Endothelial cell of umbilical vein (primary cell): ENCODE results near the gene CHST8. TPM values are rescaled to one million over a fixed set of nuclear protein-coding genes. Genes with fewer than 3 reads are reported as not detected.

Experiments
- BruUV-seq: library from RNA; stranded (reverse); fragments of 400-500 nt; replicated peaks from 2 replicates; lab custom pipeline; 2021; lab: Mats Ljungman, UMichigan
- CTCF ChIA-PET: fragments of 300-600, 350-600 bp; sonication (Branson Sonifier 250); formaldehyde crosslinking; loops from one replicate; lab custom pipeline; 2021; ENCODE audit warnings: antibody characterized with exemption, inconsistent platforms; lab: Charles Lee
- POLR2A ChIA-PET: fragments of 300-600, 350-600 bp; sonication (Branson Sonifier 250); formaldehyde crosslinking; loops from one replicate; lab custom pipeline; 2021; ENCODE audit warnings: antibody characterized with exemption, inconsistent platforms; lab: Charles Lee
- DNase-seq: peaks from one replicate; pipeline ENCODE4 v3.0.0-alpha.2; 2011; ENCODE audit warnings: low read depth, low spot score
- FAIRE-seq: peaks from 2 replicates; lab custom pipeline; 2011; peaks lifted over from hg19 to GRCh38; lab: Jason Lieb, UNC
- H2AFZ ChIP-seq: 2 replicates; pipeline ENCODE4 v1.6.0; 2012; ENCODE audit warnings: low read depth, low read length, control low read depth, inconsistent platforms
- H3K27ac ChIP-seq: 2 replicates; pipeline ENCODE4 v1.5.1; 2011; ENCODE audit warnings: low read depth, mild to moderate bottlenecking, control low read depth, low read length, moderate library complexity; ENCODE audit not compliant: insufficient read depth
- H3K27me3 ChIP-seq, 2 experiments: 2 replicates each; pipeline versions ENCODE4 v1.6.0 to v1.6.1; 2011; ENCODE audit warnings: low read length in 2 of 2, mixed read lengths in 1 of 2; ENCODE audit not compliant: control insufficient read depth in 2 of 2, insufficient read depth in 2 of 2
- H3K36me3 ChIP-seq, 2 experiments: 2 replicates in 1 of 2; 3 replicates in 1 of 2; pipeline ENCODE4 v1.5.1; 2011; ENCODE audit warnings: low read length in 2 of 2, mild to moderate bottlenecking in 1 of 2, moderate library complexity in 1 of 2; ENCODE audit not compliant: control insufficient read depth in 2 of 2, insufficient read depth in 2 of 2; ENCODE audit errors: extremely low read depth in 1 of 2
- H3K4me1 ChIP-seq: 3 replicates; pipeline ENCODE4 v1.5.1; 2011; ENCODE audit warnings: mild to moderate bottlenecking, low read length; ENCODE audit not compliant: control insufficient read depth, insufficient read depth; ENCODE audit errors: extremely low read depth
- H3K4me2 ChIP-seq: 2 replicates; pipeline ENCODE4 v1.6.1; 2011; ENCODE audit warnings: low read length, control low read depth, mixed read lengths; ENCODE audit not compliant: insufficient read depth
- H3K4me3 ChIP-seq, 3 experiments: fragments of 200-600 bp in 1 of 3; sonication (generic), shearing (Covaris generic) in 1 of 3; replicated peaks in 1 of 3; 2 replicates each; pipeline ENCODE4 v1.5.1; 2011 to 2016; ENCODE audit warnings: control low read depth in 3 of 3, low read length in 3 of 3, mild to moderate bottlenecking in 2 of 3, inconsistent platforms in 1 of 3, low read depth in 1 of 3, moderate library complexity in 1 of 3; ENCODE audit not compliant: insufficient read depth in 1 of 3
- H3K79me2 ChIP-seq: 2 replicates; pipeline ENCODE4 v1.6.0; 2012; ENCODE audit warnings: low read length, inconsistent platforms; ENCODE audit not compliant: control insufficient read depth, insufficient read depth
- H3K9ac ChIP-seq: replicated peaks from 2 replicates; pipeline ENCODE3; 2011; ENCODE audit warnings: low read length, control low read depth; ENCODE audit not compliant: insufficient read depth; ENCODE audit errors: extremely low read depth
- H3K9me1 ChIP-seq: replicated peaks from 3 replicates; pipeline ENCODE4 v1.6.0; 2011; ENCODE audit warnings: mild to moderate bottlenecking, low read length; ENCODE audit not compliant: control insufficient read depth, insufficient read depth; ENCODE audit errors: extremely low read depth
- H3K9me3 ChIP-seq: replicated peaks from 2 replicates; pipeline ENCODE4 v1.5.1; 2012; ENCODE audit warnings: low read length, inconsistent platforms; ENCODE audit not compliant: control insufficient read depth, insufficient read depth
- H4K20me1 ChIP-seq: replicated peaks from 2 replicates; pipeline ENCODE3; 2011; ENCODE audit warnings: mild to moderate bottlenecking, low read length; ENCODE audit not compliant: control insufficient read depth, insufficient read depth; ENCODE audit errors: extremely low read depth
- EZH2 ChIP-seq: IDR thresholded peaks from 2 replicates; pipeline ENCODE4 v1.6.1; 2012; ENCODE audit warnings: borderline replicate concordance, low read depth, mild to moderate bottlenecking, moderate library complexity, low read length, inconsistent platforms; ENCODE audit not compliant: severe bottlenecking
- POLR2AphosphoS5 ChIP-seq: IDR thresholded peaks from 2 replicates; pipeline ENCODE4 v1.6.1; 2012; ENCODE audit warnings: low read depth, mild to moderate bottlenecking, control low read depth, low read length, moderate library complexity; ENCODE audit not compliant: insufficient read depth
- dilution Hi-C: fragments of 300-500 bp; cut with MboI; formaldehyde crosslinking; loops from one replicate; pipeline ENCODE4 v1.15.0; 2019; ENCODE audit warnings: low sequenced_read_pairs; ENCODE audit not compliant: extremely low pct_ligation_motif_present
- intact Hi-C: fragments of 100-400 bp; cut with micrococcal nuclease; formaldehyde crosslinking; loops from one replicate; pipeline ENCODE4 v1.10.0; 2022
- polyA plus RNA-seq, 4 experiments: library from polyadenylated mRNA; depleted of rRNA in 3 of 4; stranded (reverse) in 3 of 4; unstranded in 1 of 4; fragments of >200 nt; gene quantifications; 2 replicates each; pipeline versions ENCODE4 v1.2.1 to v1.2.3, GENCODE V29; 2011 to 2012; ENCODE audit warnings: missing spikeins in 1 of 4
- total RNA-seq: library from RNA; stranded (reverse); gene quantifications from 2 replicates; pipeline ENCODE4 v1.2.3, GENCODE V29; 2021
- TF ChIP-seq, protein P1 (sequence below): IDR thresholded peaks from 2 replicates; pipeline ENCODE4 v1.6.1; 2011; ENCODE audit not compliant: insufficient read depth, insufficient read length
- TF ChIP-seq, protein P2 (sequence below), 2 donors: IDR thresholded peaks; 1 replicate in 1 of 2; 2 replicates in 1 of 2; pipeline ENCODE4 v1.5.1; 2011; ENCODE audit warnings: low read length in 2 of 2, mild to moderate bottlenecking in 2 of 2, moderate library complexity in 2 of 2, control low read depth in 1 of 2, inconsistent platforms in 1 of 2, low read depth in 1 of 2; ENCODE audit not compliant: insufficient read depth in 1 of 2; ENCODE audit errors: extremely low read depth in 1 of 2

Gene CHST8
- total and polyA plus RNA-seq, 2 donors (not counting 3 experiments of a cell fraction or from before 2014, with no cell fraction given): not detected

DNA sequence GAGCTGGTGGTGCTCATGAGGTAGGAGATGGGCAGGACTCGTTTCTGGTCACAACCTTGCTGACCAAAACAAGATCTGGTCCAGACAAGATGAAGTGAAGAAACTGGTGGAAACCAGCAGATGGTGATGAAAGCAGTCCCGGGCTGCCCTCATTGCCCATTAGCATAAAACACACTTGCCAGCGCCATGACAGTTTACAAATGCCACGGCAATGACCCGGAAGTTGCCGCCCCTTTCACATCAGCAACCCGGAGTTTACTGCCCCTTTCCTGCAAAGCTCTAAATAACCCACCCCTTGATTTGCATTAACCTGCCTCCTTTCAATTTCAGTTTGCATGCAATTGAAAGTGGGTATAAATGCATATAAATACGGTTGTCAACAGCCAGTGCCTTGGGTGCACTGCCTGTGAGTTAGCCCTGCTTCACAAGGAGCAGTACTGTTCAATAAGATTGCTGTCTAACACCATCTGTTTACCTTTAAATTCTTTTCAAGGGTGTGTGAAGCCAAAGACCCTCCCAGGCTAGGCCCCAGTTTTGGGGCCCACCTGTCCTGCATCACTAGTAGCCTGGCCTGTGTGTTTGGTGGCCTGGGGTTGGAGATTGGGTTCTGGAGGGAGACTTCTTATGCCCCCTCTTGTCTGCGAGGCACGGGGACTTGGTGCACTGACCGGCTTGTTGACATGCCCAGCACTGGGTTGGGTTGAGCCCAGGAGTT, 38.8 kb downstream of the CHST8 start:
- Histone ChIP-seq H3K9me1 (no peaks in the 10 kb centered on the region), H3K36me3 (no peaks in the 10 kb centered on the region), H3K9me3 (no peaks in the 10 kb centered on the region), H3K4me2 (no peak overlapping the region), H3K9ac (no peak overlapping the region), H3K79me2 (no peaks in the 10 kb centered on the region), H3K4me1 (no peaks in the 10 kb centered on the region), H2AFZ (no peak overlapping the region), H3K27ac (no peak overlapping the region), H3K4me3 (no peak overlapping the region), H4K20me1 (no peaks in the 10 kb centered on the region), H3K27me3 (no peaks in the 10 kb centered on the region)
- DNase-seq (no peak), FAIRE-seq (no peak)
- ChIA-PET CTCF (no interaction called here), POLR2A (no interaction called here)
- dilution Hi-C loops: no loop called here
- intact Hi-C loops: no loop called here
- TF ChIP-seq POLR2AphosphoS5: no peak
- TF ChIP-seq EZH2: no peak
- TF ChIP-seq, protein P1, sequence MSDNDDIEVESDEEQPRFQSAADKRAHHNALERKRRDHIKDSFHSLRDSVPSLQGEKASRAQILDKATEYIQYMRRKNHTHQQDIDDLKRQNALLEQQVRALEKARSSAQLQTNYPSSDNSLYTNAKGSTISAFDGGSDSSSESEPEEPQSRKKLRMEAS: no peak
- TF ChIP-seq, protein P2, sequence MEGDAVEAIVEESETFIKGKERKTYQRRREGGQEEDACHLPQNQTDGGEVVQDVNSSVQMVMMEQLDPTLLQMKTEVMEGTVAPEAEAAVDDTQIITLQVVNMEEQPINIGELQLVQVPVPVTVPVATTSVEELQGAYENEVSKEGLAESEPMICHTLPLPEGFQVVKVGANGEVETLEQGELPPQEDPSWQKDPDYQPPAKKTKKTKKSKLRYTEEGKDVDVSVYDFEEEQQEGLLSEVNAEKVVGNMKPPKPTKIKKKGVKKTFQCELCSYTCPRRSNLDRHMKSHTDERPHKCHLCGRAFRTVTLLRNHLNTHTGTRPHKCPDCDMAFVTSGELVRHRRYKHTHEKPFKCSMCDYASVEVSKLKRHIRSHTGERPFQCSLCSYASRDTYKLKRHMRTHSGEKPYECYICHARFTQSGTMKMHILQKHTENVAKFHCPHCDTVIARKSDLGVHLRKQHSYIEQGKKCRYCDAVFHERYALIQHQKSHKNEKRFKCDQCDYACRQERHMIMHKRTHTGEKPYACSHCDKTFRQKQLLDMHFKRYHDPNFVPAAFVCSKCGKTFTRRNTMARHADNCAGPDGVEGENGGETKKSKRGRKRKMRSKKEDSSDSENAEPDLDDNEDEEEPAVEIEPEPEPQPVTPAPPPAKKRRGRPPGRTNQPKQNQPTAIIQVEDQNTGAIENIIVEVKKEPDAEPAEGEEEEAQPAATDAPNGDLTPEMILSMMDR (IDR thresholded peaks at IDR 0.05; ENCODE audit: extremely low read depth in 1 of 2, insufficient read depth in 1 of 2, low read depth in 1 of 2, low read length in 2 of 2): no peak
- no TSS peak for BruUV-seq
